Stimulated activated CD8-positive, alpha-beta memory T cell treated with anti-CD3 and anti-CD28 coated beads, Interleukin-15, amount 100 ng/mL, for 48 hours (primary cell): ENCODE results near the gene NSF.
"Not testable (repeated sequence)": the region's sequence is repeated elsewhere in the genome, so short reads cannot be mapped to it uniquely, and the experiment has no call there.

Experiments
- DNase-seq, 2 donors: peaks; one replicate each; pipeline ENCODE4 v3.0.0-alpha.2; 2020; ENCODE audit warnings: low read depth in 2 of 2

NSF gene

DNA sequence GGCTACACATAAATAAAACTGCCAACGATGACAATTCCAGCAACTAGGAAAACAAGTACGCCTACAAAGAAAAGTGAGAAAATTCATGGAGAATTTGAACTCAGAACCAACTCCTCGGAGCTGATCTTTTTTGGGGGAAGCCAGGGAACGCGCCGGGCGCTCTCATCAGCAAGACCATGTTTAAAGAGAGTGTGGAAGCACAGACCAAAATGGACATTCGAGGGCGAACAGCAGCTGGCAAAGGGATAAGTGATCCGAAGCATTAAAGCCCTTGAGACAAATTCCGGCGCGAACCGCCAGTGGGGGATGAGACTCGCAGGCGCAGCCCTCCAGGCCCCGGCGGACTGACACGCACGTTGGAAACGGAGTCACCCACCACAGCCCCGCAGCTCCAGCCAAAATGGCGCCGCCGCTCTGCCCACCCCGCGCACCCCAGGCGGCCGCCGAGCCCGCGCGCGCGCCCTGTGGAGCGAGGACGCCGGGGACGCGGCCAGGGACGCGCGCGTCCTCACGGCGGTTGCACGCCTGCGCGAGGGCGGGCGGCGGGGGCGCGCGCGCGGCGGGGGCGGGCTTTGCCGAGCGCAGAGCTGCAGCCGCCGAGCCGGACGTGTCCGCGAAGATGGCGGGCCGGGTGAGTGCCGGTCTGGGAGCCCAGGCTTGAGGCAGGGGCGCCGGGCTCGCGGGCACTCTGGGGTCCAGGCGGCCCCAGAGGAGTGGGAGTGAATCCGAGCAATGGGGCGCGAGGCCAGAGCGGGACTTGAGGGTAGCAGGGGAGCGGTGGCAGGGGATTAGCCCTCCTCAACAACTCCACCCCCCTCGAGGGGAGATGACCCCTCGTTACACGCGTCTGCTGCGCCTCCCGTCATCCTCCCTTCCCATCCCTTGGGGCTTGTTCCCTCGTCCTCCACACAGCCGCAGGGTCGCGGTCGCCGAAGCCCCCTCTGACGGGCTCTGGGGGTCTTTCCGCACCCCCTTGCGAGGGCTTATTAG lies at the start of gene NSF:
Gene NSF, plus strand, starts transcription at position 513 of the 990 bp plus-strand sequence. Its CDS starts 107 bp downstream, at position 620.
- not testable (repeated sequence) for DNase-seq

DNA sequence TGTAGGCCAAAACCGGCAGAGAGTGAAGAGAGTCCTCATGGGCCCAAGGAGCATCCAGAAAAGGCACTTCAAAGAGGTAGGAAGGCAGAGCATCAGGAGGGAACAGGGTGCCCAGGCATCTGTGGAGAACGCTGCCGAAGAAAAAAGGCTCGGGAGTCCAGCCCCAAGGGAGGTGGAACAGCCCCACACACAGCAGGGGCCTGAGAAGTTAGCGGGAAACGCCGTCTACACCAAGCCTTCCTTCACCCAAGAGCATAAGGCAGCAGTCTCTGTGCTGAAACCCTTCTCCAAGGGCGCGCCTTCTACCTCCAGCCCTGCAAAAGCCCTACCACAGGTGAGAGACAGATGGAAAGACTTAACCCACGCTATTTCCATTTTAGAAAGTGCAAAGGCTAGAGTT lies 41.9 kb upstream of the NSF start:
- DNase-seq, result not testable (repeated sequence)

DNA sequence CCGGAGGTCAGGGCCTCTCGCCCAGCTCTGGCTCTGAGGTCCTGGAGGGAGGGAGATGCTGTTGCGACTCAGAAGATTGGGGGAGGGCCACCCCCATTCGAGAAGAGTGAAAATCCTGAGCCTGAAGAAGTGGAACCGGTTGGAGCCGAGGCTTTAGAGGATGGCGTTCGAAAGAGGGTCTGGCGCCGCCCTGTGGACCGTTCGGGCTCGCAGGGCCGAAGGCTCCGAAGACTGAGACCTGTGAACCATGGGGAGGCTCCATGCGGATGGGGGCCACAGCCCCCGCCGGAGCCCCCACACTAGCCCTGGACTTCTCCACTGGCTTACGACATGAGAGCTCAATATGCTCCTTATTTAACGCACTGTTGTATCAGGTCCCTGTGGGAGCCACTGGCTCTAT lies 31.3 kb upstream of the NSF start:
- DNase-seq, result not testable (repeated sequence)

DNA sequence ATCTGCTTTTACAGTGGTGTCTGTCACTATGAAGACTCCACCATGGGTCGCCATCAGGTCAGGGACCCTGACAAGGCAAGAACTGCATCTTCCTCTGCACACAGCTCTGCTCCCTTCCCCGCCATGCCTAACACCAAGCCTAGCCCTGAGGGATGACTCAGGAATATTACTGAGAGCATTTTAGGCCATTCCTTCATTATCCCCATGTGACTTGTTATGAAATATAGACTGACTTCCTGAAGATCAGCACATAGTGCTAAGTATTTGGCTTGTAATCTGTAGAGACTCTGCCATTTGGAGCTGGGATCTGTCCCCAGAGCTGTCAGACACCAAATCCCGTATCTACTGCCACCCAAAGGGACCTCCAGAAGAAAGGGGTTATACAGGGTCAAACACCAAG lies 30.4 kb upstream of the NSF start:
- DNase-seq, result not testable (repeated sequence)

DNA sequence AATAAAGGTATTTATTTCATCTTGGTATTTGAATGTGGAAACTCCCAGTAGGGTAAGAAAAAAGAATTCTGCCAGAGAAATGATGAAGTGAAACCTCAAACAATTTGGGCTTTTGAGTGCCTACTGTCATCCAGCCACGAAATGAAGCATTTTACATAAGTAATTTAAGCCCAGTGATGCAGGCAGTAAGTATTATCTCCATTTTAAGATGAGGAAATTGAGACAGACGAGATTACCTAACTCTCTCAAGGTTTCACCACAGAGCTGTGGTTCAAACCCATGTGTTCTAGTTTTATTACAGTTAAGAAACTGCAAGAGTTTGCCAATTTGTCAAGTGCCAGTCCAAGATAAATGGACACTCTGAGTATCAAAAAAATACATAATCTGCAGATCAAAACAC lies 24.2 kb upstream of the NSF start:
- DNase-seq, result not testable (repeated sequence)

DNA sequence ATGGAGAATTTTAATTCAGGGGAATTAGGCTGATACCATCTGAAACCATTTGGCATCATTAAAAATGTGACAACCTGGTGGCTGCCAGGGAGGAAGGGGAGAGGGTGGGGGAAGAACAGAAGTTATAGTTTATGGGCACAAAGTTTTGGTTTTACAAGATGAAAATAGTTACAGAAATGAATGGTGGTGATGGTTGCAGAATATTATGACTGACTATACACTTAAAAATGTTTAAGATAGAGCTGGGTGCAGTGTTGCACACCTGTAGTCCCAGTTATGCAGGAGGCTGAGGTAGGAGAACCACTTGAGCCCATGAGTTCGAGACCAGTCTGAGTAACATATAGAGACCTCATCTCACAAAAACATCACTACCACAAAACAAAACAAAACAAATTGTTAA lies 23.5 kb upstream of the NSF start:
- DNase-seq, result not testable (repeated sequence)

DNA sequence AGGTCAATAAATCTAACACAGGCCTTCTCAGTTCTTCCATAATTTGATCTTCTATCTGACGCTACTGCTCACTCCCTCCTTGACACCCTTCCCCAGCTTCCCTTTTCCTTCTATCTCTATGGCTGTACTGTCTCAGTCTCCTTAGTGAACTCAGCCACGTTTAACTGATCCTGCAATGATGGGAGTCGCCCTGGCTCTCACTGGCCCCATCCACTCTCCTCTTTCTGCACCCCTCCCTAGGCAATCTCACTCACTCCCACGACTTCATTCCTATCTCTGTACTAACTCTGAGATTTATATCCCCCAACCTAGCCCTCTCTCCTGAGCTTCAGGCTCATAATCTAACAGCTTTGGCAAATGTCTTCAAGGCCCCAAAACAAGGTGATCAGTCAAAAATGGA lies 18.7 kb upstream of the NSF start:
- DNase-seq, result not testable (repeated sequence)

DNA sequence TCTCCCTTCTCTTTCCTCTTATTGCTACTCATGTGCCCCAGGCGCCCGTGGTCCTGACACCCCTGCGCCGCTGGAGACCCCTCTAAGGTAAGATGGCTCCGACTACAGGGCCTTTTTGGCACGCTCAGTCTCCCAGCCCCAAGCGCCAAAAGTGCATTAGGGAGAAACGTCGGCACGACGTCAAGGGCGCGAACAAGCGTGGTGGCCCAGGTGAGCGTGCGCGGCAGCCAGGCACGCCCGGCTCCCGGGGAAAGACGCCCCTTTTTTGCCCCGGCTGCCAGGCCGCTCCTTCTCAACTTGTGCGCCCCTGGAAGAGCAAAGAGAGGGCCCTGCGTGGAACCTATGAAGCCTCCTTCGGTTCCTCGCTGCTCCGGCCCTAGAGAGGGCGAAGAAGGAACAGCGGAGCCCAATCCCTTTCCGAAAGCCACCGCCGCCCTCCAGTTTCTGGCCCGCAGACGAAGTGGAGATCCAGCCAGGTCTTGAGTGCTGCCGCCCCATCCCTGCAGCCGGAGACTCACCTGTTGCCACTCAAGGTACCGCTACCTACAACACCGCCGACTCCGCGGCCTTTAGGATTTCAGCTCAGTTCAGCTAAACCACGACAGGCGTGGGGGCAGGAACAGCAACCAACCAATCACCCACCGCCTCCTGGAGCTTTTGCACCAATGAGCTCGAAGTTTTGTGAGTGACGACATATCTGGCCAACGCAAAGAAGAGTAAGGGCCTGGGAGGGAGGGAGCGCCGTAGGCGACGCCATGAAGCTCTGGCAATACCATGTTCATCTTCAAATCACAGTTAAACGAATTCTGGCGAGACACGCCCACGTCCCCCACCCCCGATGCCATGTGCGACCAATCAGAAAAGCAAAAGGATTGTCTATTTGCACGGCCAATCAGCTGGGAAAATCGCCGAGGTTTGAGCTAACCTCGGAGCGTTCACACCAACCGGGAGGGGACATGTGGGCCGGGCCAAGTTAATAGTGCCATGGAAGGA lies 11.1 kb upstream of the NSF start, which contains the start of gene ARL17A:
Gene ARL17A, minus strand, starts transcription at position 609 of the 993 bp plus-strand sequence. CDS start 3,369 bp downstream, outside the sequence.
- DNase-seq, result peak; percentile 43 to 74

DNA sequence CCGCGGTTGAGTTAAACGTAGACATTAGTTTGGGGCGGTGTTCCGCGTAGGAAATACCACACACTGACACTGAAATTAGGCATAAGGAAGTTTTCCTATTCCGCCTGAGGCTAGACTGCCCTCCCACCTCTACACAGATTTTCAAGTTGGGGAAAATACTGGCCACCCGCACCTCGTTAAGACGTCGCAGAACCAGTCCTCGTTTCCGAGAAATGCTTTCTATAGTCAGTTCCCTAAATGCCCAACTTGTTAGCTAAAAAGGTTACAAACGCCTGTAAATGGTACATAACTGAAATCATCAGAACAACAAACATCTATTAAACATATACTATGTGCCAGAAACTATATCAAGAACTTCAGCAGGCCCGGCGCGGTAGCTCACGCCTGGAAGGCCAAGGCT lies 10.4 kb upstream of the NSF start:
- DNase-seq, result not testable (repeated sequence)

DNA sequence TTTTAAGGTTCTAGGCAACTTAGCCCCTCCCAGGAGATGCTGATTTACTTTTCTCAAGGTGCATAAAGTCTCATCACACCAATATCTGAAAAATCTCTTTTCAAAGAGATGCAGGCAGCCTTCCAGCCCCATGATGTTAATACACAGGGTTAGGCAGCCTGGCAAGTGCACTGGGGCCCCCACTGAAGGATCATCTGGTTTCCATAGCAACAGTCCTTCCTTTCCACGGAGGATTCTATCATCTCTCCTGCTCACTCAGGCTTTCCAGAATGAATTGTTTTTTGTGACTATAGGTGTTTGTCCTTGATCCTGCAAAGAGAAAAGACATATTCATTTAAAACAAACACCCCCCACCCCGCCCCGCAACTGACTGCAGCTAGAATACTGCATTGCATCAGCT lies 5.0 kb upstream of the NSF start:
- not testable (repeated sequence) for DNase-seq

DNA sequence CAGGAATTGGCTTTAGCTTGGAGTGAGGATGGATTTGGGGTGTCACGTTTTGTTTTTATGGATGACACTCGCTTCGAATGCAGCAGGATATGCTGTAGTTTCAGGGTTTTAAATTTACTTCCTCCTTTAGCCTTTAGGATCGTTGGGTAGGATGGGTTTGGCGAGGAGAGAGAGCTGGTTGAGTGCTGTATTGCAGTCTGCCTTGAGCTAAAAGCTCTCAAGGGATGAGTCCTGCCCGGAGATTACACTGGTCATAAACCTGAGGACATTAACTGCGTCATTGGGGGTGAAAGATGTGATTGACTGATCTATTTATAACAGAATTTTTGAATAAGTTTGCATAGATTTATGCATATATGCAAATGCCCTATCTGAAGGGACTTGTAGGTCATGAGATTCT lies 863 bp downstream of the NSF start:
- not testable (repeated sequence) for DNase-seq

DNA sequence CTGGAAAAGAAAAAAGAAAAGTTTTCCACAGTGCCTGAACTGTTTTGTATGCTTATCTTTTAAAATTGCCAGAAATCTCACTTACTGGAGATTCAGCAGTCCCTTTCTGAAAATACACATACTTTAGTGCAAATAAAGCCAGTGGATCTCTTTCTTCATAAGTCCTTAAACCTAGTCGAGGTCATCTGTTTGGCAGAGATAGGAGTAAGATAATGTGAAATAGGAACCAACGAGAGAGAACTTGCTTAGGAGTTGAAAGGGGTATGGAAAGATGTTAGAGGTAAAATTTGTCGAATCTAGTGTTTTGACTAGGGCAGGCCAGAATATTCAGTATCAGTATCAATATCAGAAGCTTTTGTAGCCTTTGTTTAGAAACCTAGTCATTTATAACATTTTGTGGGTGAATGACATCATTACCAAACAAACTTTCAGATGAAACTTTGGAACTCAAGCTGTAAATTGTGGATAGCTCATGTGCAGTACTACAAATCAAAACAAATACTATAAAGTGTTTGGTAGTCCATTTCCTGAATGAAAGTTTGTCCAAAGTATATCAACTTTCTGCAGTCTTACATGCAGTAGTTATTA lies 8.0 kb downstream of the NSF start:
- not testable (repeated sequence) for DNase-seq

DNA sequence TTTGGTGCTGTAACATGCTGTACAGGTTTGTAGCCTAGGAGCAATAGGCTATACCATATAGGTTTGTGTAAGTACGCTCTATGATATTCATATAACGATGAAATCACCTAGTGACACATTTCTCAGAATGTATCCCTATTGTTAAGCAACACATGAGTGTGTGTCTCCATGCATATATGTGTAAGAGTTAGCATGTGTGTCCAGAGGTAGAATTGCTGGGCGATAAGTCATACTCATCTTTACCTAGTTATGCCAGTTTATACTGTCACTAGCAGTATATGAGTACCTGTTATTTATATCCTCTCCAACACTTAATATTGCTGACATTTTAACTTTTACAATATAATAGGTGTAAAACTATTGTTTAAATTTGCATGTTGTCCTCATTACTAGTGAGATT lies 10.3 kb downstream of the NSF start:
- DNase-seq, result not testable (repeated sequence)

DNA sequence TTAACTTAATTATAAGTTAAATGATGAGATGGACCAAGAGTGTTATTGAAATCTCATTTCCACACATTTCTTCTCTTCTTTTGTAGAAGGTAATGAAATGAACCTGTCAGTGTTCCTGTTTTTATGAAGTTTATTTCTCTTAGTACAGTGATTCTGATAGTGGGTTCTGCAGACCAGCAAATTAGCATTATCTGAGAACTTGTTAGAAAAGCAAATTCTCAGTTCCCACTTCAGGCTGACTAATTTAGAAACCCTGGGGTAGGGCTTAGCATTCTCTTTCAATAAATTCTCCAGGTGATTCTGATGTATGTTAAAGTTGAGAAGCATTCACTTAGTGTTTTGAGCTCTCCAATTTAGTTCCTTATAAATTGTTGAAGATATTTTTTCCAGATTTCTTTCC lies 12.7 kb downstream of the NSF start:
- DNase-seq, result not testable (repeated sequence)

DNA sequence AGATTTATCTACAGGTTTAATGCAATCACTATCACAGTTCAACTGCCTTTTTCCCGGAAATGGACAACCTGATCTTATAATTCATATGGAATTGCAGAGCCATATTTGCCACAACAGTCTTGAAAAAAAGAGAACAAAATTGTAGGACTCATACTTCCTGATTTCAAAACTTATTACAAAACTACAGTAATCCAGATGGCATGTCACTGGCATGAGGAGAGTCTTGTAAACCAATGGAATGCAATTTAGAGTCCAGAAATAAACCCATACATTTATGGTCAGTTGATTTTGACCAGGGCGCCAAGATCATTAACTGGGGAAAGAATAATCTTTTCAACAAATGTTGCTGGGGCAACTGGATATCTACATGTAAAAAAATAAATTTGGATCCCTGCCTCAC lies 20.8 kb downstream of the NSF start:
- not testable (repeated sequence) for DNase-seq

DNA sequence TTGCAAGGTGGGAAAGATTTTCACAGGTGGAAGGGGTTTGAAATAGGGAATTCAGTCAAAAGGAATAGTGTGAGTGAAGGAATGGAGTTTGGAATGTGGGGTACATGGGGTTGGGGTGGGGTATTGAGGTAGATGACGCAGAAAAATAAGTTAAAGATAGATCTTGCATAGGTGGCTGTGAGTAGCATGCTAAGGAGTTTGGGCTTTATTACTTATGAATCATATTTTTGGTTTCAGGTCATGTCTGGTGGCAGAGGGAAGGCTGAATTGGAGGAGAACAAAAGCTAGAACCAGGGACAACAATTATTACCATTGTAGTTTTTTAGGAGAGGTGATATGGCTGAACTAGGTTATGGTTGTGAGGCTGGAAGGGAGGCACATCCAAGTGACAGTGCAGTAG lies 23.4 kb downstream of the NSF start:
- DNase-seq, result not testable (repeated sequence)

DNA sequence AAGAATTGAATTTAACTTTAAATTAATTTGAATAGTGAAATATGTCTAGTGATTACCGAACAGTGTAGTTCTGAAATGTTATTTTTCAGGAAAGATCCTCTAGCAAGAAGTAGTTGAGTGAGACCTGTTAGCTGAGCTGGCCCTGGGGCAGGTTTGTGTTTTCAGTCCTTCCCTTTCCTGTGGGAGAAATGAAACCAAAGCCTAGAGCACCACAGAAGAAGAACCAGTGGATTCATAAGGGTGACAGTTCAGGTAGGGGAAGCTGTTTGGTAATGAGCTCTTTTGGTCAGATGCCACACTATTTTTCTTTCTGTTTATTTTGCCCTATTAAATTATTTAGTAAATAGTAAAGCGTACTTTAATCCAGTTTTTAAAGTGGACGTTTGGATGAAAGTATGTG lies 26.7 kb downstream of the NSF start:
- not testable (repeated sequence) for DNase-seq

DNA sequence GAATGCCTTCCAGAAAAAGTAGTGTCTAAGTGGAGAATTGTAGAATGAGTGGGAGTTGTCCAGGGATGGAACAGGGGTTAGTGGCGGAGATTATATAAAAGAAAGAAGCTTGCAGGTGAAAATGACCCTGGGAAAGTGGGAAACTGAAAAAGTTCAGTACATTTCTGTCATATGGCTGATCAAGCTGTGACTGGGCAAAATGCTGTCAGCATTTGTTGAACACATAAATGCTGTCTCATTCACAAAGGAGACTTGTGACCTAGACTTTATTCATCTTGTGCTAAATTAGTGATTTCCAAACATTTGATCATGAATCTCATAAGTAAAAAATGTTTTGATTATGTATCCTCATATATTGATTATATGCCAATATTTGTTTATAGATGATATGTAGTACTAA lies 28.5 kb downstream of the NSF start:
- not testable (repeated sequence) for DNase-seq

DNA sequence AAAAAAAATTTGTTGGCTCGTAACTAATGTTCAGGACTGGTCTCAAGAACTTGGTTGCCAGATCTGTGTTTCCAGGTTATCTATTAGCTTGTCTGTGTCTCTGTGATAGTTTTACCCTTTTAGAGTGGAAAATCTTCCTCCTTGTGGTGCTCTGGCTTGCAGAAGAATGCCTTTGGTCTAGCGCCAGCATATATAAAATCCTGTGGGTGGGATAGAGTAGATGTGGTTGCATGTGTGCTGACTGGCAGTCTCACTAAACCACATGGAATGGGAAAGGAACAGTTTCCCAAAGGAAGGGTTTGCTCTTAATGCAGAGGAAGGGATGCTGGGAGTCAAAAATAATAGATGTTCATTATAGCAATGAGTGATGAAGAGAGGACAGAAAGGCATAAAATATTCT lies 33.3 kb downstream of the NSF start:
- not testable (repeated sequence) for DNase-seq

DNA sequence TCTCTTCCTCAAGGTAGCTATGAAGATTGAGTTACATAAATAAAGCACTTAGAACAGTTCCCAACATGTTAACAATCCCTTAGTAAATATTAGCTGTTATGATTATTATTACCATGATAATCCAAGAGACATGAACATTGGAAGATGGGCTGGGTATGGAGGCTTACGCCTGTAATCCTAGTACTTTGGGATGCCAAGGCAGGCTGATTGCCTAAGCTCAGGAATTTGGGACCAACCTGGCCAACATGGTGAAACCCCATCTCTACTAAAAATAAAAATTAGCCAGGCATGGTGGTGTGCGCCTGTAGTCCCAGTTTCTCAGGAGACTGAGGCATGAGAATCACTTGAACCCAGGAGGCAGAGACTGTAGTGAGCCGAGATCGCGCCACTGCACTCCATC lies 34.3 kb downstream of the NSF start:
- DNase-seq, result not testable (repeated sequence)

DNA sequence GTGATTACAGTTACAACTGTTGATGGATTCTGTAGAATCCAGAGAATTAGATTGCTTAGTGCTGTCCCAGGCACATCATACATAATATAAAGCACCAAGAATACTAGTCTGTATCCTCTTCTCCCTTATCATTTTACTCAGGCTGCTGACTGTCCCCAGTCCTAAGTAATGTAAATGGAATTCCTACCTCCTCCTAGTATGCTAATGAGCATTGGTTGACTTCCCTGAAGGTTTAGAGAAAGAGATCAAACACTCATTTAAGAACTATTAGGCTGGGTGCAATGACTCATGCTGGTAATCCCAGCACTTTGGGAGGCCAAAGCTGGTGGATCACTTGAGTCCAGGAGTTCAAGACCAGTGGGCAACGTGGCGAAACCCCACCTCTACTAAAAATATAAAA lies 37.0 kb downstream of the NSF start:
- DNase-seq, result not testable (repeated sequence)
